ENCODE measurements around the gene KHDC3L. TPM values are rescaled to one million over a fixed set of nuclear protein-coding genes. Genes with fewer than 3 reads are reported as not detected.

Gene KHDC3L
- total and polyA plus RNA-seq, 2 of the 8 experiments (the other 6 are each of a cell fraction or from before 2014, with no cell fraction given) = 0.11 TPM; not detected in 1

DNA sequence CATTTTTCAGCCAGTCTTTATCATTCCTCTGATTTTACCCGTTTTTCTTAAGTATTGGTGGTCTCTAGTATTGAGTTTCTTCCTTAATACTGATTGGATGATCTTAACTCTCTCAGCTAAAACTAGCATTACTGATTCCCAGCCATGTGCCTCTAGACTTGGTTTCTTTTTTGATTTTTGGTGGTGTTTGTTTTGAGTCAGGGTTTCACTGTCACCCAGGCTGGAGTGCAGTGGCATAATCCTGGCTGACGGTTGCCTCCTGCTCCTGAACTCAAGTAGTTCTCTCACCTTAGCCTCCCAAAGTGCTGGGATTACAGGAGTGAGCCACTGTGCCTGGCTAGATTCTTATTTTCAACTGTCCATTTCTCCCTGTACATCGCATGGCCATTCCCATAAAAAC is 33.3 kb upstream of the KHDC3L start:
- Histone ChIP-seq H4K8ac (ENCODE audit: extremely low read depth, insufficient read depth, low read length) (no peak overlapping the region), H2AFZ (ENCODE audit: low read length) (no peak overlapping the region), H3K27ac (ENCODE audit: low read depth, low read length) (no peak overlapping the region), H3K56ac (replicated peaks; ENCODE audit: insufficient read length, low read depth, low read length) (no peak overlapping the region), H3K4me2 (ENCODE audit: insufficient read depth in 1 of 2, low read depth in 2 of 2, low read length in 2 of 2) (no peak overlapping the region), H2BK12ac (ENCODE audit: low read depth, low read length) (no peak overlapping the region), H2BK5ac (ENCODE audit: low read depth, low read length) (no peak overlapping the region), H3K4me1 (replicated peaks in 1 of 4; ENCODE audit: control insufficient read depth in 3 of 4, insufficient read depth in 4 of 4, low read length in 3 of 4) (no peaks in the 10 kb centered on the region), H3K18ac (ENCODE audit: extremely low read depth, low read length) (no peak overlapping the region), H3K36me3 (ENCODE audit: control insufficient read depth in 2 of 4, insufficient read depth in 4 of 4, low read length in 3 of 4) (no peaks in the 10 kb centered on the region), H3K23me2 (ENCODE audit: low read depth, low read length) (no peaks in the 10 kb centered on the region), H3K4ac (replicated peaks; ENCODE audit: insufficient read length, low read depth, low read length) (no peak overlapping the region), H4K5ac (ENCODE audit: insufficient read length, low read depth, low read length) (no peak overlapping the region), H2BK20ac (ENCODE audit: low read length) (no peak overlapping the region), H2BK120ac (replicated peaks; ENCODE audit: low read depth, low read length) (peak overlapping the region; percentile 8), H3K14ac (ENCODE audit: insufficient read length) (no peak overlapping the region), H3K9ac (replicated peaks in 1 of 4; ENCODE audit: extremely low read depth in 1 of 4, low read depth in 3 of 4, low read length in 3 of 4) (no peak overlapping the region), H4K91ac (replicated peaks; ENCODE audit: insufficient read length, low read length) (no peak overlapping the region), H3K79me2 (ENCODE audit: control insufficient read depth in 1 of 2, insufficient read depth in 2 of 2, low read length in 2 of 2) (no peaks in the 10 kb centered on the region), H2AK5ac (ENCODE audit: low read depth, low read length) (no peak overlapping the region), H3K27me3 (replicated peaks in 1 of 4; ENCODE audit: control insufficient read depth in 3 of 4, extremely low read depth in 1 of 4, insufficient read depth in 3 of 4, low read length in 3 of 4) (no peaks in the 10 kb centered on the region), H4K20me1 (replicated peaks in 1 of 2; ENCODE audit: control insufficient read depth in 1 of 2, insufficient read depth in 2 of 2, low read length in 2 of 2) (no peaks in the 10 kb centered on the region), H3K9me3 (ENCODE audit: insufficient read depth in 2 of 2, low read depth in 1 of 2, low read length in 1 of 2) (no peaks in the 10 kb centered on the region), H2BK15ac (ENCODE audit: low read length) (no peak overlapping the region), H3K4me3 (ENCODE audit: extremely low read depth in 1 of 4, insufficient read depth in 2 of 4, low read depth in 3 of 4, low read length in 4 of 4) (no peak overlapping the region), H3K79me1 (ENCODE audit: low read depth, low read length) (no peaks in the 10 kb centered on the region), H3K23ac (ENCODE audit: insufficient read length) (no peak overlapping the region)
- ChIA-PET CTCF (ENCODE audit: partially characterized antibody) (interaction anchor here (1.0 to 7.5 kb wide), 7 partner anchors 10 to 149 kb away, joined by 3 to 105 read pairs (median 7); partner anchors contain the start of gene OOEP), POLR2A (ENCODE audit: partially characterized antibody) (interaction anchor here (1.0 to 1.3 kb wide), 2 partner anchors 18 to 45 kb away, joined by 4 read pairs; no protein-coding TSS in a partner anchor)
- TF ChIP-seq RXRA (IDR thresholded peaks at IDR 0.05; ENCODE audit: insufficient read depth, low read depth, low read length) (no peak), TAF7 (optimal IDR thresholded peaks at IDR 0.05; ENCODE audit: borderline replicate concordance, low read depth, low read length) (no peak), CEBPB (IDR thresholded peaks at IDR 0.05; ENCODE audit: low read depth, low read length) (no peak), SIN3A (conservative IDR thresholded peaks at IDR 0.05 in 1 of 2, IDR thresholded peaks at IDR 0.05 in 1 of 2; ENCODE audit: low read depth in 1 of 2, low read length in 2 of 2) (no peak), PHF8 (conservative IDR thresholded peaks at IDR 0.05; ENCODE audit: low read depth, low read length) (no peak), RBBP5 (IDR thresholded peaks at IDR 0.05; ENCODE audit: borderline replicate concordance, low read depth, low read length) (no peak), SP4 (IDR thresholded peaks at IDR 0.05; ENCODE audit: low read length) (no peak), SIX5 (IDR thresholded peaks at IDR 0.05; ENCODE audit: low read depth, low read length) (no peak), JUND (IDR thresholded peaks at IDR 0.05; ENCODE audit: low read length) (no peak)
- WGBS, 2 experiments (ENCODE audit: extremely low coverage in 1 of 2, insufficient coverage in 1 of 2, insufficient read length in 1 of 2, insufficient replicate concordance in 2 of 2, low coverage in 1 of 2, low lambda C conversion rate in 2 of 2, missing lambda C conversion rate in 1 of 2) = 91% methylated on average over 3 of the region's 3 CpGs; no CpG with 5 or more reads in 1 of the 2 experiments
- FAIRE-seq (no peak), DNase-seq (ENCODE audit: low read depth in 1 of 2, low spot score in 2 of 2) (no peak)

Measured in H1 (cell line).